ENCODE measurements around the gene DESI1.

DNA sequence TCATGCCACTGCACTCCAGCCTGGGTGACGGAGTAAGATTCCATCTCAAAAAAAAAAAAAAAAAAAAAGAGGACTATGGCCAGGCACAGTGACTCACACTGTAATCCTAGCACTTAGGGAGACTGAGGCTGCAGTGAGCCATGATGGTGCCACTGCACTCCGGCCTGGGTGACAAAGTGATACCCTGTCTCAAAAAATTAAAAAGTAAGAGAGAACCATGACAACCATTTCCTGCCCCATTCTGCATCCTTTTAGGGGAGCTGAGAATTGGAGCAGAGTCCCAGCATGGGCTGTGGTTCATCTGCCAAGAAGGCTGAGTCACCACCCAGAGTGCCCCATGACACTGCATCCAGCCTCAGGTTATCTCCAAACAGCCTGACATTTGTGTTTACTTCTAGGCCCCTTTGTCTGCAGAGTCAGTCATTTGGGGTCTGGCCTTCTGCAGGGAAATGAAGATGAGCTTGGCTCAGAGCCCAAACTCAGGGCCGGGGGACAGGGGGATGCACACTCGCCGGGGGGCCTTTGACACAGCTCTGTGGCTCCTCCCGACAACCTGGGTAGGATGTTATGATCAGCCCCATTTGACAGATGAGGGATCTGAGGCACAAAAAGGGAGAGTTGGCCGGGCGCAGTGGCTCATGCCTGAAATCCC, 55.3 kb downstream of the DESI1 start:
- TF ChIP-seq, protein P1, sequence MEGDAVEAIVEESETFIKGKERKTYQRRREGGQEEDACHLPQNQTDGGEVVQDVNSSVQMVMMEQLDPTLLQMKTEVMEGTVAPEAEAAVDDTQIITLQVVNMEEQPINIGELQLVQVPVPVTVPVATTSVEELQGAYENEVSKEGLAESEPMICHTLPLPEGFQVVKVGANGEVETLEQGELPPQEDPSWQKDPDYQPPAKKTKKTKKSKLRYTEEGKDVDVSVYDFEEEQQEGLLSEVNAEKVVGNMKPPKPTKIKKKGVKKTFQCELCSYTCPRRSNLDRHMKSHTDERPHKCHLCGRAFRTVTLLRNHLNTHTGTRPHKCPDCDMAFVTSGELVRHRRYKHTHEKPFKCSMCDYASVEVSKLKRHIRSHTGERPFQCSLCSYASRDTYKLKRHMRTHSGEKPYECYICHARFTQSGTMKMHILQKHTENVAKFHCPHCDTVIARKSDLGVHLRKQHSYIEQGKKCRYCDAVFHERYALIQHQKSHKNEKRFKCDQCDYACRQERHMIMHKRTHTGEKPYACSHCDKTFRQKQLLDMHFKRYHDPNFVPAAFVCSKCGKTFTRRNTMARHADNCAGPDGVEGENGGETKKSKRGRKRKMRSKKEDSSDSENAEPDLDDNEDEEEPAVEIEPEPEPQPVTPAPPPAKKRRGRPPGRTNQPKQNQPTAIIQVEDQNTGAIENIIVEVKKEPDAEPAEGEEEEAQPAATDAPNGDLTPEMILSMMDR (IDR thresholded peaks at IDR 0.05; ENCODE audit: insufficient read depth, low read length, poor library complexity, severe bottlenecking): no peak
- no peak for TF ChIP-seq EZH2phosphoT487 (conservative IDR thresholded peaks at IDR 0.05; ENCODE audit: low read length)
